Activated B cell treated with CpG ODN at 0.5 μM for 24 hours (primary cell): Measurements from ENCODE around the gene SLC36A2. TPM values are rescaled to one million over a fixed set of nuclear protein-coding genes. Genes with fewer than 3 reads are reported as not detected.
"Not testable (repeated sequence)": the region's sequence is repeated elsewhere in the genome, so short reads cannot be mapped to it uniquely, and the experiment has no call there.

Experiments used
- ATAC-seq: fragments of 200-7000 bp; cut with Tn5 transposase; one replicate; pipeline ENCODE4 v1.10.0; 2021; ENCODE audit warnings: low read depth, mild to moderate bottlenecking, moderate library complexity
- CTCF ChIA-PET: fragments of 350-600 bp; sonication (Branson Sonifier 250); formaldehyde crosslinking; loops from one replicate; lab custom pipeline; 2021; ENCODE audit warnings: antibody characterized with exemption; lab: Charles Lee
- POLR2A ChIA-PET: fragments of 350-600 bp; sonication (Branson Sonifier 250); formaldehyde crosslinking; loops from one replicate; lab custom pipeline; 2021; ENCODE audit warnings: antibody characterized with exemption; lab: Charles Lee
- DNase-seq: peaks from one replicate; pipeline ENCODE4 v3.0.0; 2022
- H3K27ac Mint-ChIP-seq: one replicate; pipeline ENCODE4 v1.8.0; 2020; ENCODE audit warnings: mixed read lengths
- H3K27me3 Mint-ChIP-seq: one replicate; pipeline ENCODE4 v1.8.0; 2021; ENCODE audit warnings: mixed read lengths
- H3K36me3 Mint-ChIP-seq: one replicate; pipeline ENCODE4 v1.8.0; 2021; ENCODE audit warnings: low read depth, mixed read lengths
- H3K4me1 Mint-ChIP-seq: one replicate; pipeline ENCODE4 v1.8.0; 2021; ENCODE audit warnings: mixed read lengths
- H3K4me3 Mint-ChIP-seq: one replicate; pipeline ENCODE4 v1.8.0; 2020; ENCODE audit warnings: mild to moderate bottlenecking, mixed read lengths
- H3K9me3 Mint-ChIP-seq: one replicate; pipeline ENCODE4 v1.8.0; 2020; ENCODE audit warnings: mixed read lengths
- CTCF ChIP-seq: fragments of 200-600 bp; IDR thresholded peaks from one replicate; pipeline ENCODE4 v1.8.0; 2022; ENCODE audit warnings: antibody characterized with exemption, mild to moderate bottlenecking
- intact Hi-C: fragments of 100-400 bp; cut with micrococcal nuclease; formaldehyde crosslinking; loops from one replicate; pipeline ENCODE4 v1.15.1; 2024
- total RNA-seq: library from RNA; stranded (reverse); gene quantifications from 2 replicates; pipeline ENCODE4 v1.2.3, GENCODE V29; 2022

The SLC36A2 gene
- total RNA-seq, 1 donor from 2014 or later, result not detected

DNA sequence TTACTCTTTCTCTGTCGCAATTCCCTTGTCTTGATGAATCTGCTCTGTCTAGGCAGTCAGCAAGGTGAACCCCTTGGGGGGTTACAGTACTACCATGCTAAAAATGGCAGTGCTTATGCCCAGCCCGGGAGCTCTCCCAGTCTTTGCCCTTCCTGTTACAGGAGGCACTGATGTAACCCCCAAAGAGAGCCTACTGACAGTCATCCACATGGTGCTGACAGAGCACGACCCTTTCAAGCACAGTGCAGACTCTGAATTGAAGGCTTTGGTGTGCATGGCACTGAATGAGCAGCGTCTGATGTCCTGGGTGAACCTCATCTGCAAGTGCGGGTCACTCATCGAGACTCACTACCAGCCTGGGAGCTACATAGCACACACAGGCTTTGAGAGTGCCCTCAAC lies 34.5 kb upstream of the SLC36A2 start:
- intact Hi-C loops, result no loop called here
- POLR2A ChIA-PET, result no interaction called here
- no peaks in the 10 kb centered on the region for H3K4me1 Mint-ChIP-seq
- TF ChIP-seq CTCF, result no peak
- H3K9me3 Mint-ChIP-seq, result no peaks in the 10 kb centered on the region
- peaks cover 14% of the 10 kb centered on the region for H3K27me3 Mint-ChIP-seq
- no peak overlapping the region for H3K27ac Mint-ChIP-seq
- no peaks in the 10 kb centered on the region for H3K36me3 Mint-ChIP-seq
- CTCF ChIA-PET, result no interaction called here
- no peak overlapping the region for H3K4me3 Mint-ChIP-seq
- ATAC-seq, result no peak
- no peak for DNase-seq

GRCh38 chr5:151378616-151379015 lies 31.3 kb upstream of the SLC36A2 start:
- POLR2A ChIA-PET, result no interaction called here
- Mint-ChIP-seq H3K36me3 (no peaks in the 10 kb centered on the region), H3K9me3 (peaks cover 2% of the 10 kb centered on the region), H3K27me3 (peaks cover 12% of the 10 kb centered on the region), H3K4me3 (no peak overlapping the region), H3K4me1 (peaks cover 6% of the 10 kb centered on the region), H3K27ac (no peak overlapping the region)
- DNase-seq, result no peak
- intact Hi-C loops, result no loop called here
- CTCF ChIA-PET, result no interaction called here
- TF ChIP-seq CTCF, result no peak
- no peak for ATAC-seq

- no peak for DNase-seq
- ATAC-seq, result no peak
- H3K4me1 Mint-ChIP-seq, result peaks cover 6% of the 10 kb centered on the region
- ChIA-PET CTCF (no interaction called here), POLR2A (no interaction called here)
- no peak for TF ChIP-seq CTCF
- H3K27ac Mint-ChIP-seq, result no peak overlapping the region
- peaks cover 2% of the 10 kb centered on the region for H3K9me3 Mint-ChIP-seq
- H3K27me3 Mint-ChIP-seq, result no peaks in the 10 kb centered on the region
- no peak overlapping the region for H3K4me3 Mint-ChIP-seq
- intact Hi-C loops, result no loop called here
- H3K36me3 Mint-ChIP-seq, result no peaks in the 10 kb centered on the region
Measured at GRCh38 chr5:151374539-151374938, 27.2 kb upstream of the SLC36A2 start.

DNA sequence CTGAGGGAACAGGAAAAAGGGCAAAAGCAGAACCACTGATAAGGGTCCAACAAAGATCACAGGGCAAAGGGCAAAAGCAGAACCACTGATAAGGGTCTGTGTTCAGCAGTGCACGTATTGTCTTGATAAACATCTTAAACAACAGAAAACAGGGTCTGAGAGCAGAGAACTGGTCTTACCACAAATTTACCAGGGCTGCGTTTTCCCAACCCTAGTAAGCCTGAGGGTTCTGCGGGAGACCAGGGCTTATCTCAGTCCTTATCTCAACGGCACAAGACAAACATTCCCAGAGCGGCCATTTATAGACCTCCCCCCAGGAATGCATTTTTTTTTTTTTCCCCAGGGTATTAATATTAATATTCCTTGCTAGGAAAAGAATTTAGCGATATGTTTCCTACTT lies 19.7 kb upstream of the SLC36A2 start:
- Mint-ChIP-seq H3K9me3 (peaks cover 44% of the 10 kb centered on the region), H3K27me3 (peaks cover 26% of the 10 kb centered on the region)
- H3K4me1 Mint-ChIP-seq, ATAC-seq, intact Hi-C loops, H3K27ac Mint-ChIP-seq, H3K4me3 Mint-ChIP-seq, CTCF ChIA-PET, H3K36me3 Mint-ChIP-seq, POLR2A ChIA-PET, DNase-seq: not testable (repeated sequence)

DNA sequence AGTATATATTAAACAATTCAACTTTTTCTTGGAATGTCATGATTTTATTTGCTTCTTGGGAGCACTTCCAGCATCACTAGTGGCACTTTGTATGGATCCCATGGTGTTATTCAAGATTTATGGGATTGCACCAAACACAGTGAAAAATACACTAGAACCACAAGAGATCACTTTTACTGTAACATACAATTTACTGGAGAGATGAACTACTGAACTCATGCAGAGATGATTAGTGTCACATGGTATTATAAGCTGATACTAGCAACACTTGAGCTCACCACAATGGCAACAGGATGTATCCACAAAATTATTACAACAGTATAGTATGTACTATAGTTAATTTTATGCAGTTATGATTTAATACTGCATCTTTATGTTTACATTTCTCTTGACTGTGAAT lies 16.3 kb upstream of the SLC36A2 start:
- CTCF ChIA-PET, result no interaction called here
- Mint-ChIP-seq H3K4me1 (no peaks in the 10 kb centered on the region), H3K9me3 (peaks cover 46% of the 10 kb centered on the region), H3K27ac (no peak overlapping the region), H3K27me3 (peaks cover 22% of the 10 kb centered on the region), H3K4me3 (no peak overlapping the region), H3K36me3 (no peaks in the 10 kb centered on the region)
- no peak for TF ChIP-seq CTCF
- POLR2A ChIA-PET, result no interaction called here
- intact Hi-C loops, result no loop called here
- DNase-seq, result no peak
- ATAC-seq, result no peak

- intact Hi-C loops, result no loop called here
- DNase-seq, result no peak
- H3K27me3 Mint-ChIP-seq, result peaks cover 19% of the 10 kb centered on the region
- H3K4me3 Mint-ChIP-seq, result no peak overlapping the region
- ATAC-seq, result no peak
- no peaks in the 10 kb centered on the region for H3K36me3 Mint-ChIP-seq
- ChIA-PET POLR2A (no interaction called here), CTCF (no interaction called here)
- H3K4me1 Mint-ChIP-seq, result no peaks in the 10 kb centered on the region
- TF ChIP-seq CTCF, result no peak
- H3K27ac Mint-ChIP-seq, result no peak overlapping the region
- H3K9me3 Mint-ChIP-seq, result peaks cover 39% of the 10 kb centered on the region
Measured at GRCh38 chr5:151362970-151363369, 15.6 kb upstream of the SLC36A2 start.
